GM18520 (cell line): Measurements from ENCODE around the gene TACR1.
"Not testable (repeated sequence)": the region's sequence is repeated elsewhere in the genome, so short reads cannot be mapped to it uniquely, and the experiment has no call there.

Experiments
- ATAC-seq: cut with Tn5 transposase; IDR thresholded peaks from one replicate; pipeline ENCODE4 v1.9.1; 2021; ENCODE audit not compliant: unreplicated experiment

Gene TACR1, protein sequence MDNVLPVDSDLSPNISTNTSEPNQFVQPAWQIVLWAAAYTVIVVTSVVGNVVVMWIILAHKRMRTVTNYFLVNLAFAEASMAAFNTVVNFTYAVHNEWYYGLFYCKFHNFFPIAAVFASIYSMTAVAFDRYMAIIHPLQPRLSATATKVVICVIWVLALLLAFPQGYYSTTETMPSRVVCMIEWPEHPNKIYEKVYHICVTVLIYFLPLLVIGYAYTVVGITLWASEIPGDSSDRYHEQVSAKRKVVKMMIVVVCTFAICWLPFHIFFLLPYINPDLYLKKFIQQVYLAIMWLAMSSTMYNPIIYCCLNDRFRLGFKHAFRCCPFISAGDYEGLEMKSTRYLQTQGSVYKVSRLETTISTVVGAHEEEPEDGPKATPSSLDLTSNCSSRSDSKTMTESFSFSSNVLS

DNA sequence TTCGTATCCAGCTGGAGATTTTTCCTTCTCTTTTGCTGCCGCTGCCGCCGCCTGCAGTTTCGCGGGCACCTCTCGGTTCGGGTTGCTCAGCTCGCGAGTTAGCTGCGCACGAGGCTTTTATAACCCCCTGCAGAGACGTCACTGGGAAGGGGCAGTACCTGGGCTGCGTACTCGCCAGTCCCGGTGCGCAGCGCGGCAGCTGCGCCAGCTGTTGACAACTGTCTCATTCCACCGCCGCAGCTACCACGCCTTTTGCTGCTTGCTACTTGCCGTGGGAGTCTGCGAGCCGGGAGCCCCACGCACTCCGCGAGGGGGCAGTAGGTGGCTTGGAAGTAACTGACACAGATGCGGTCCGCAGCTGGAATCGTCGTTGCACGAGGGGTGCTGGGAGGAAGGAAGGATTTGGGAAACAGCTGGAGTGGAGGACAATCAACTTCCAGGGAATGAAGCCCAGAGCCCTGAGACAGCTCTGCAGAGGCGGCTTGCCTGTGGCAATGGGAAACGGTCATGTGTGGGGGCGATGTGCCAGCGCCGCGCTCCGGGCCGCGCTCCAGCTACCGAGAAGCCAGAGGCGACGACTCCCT lies at the start of gene TACR1:
TACR1 (minus strand) TSS at position 93 of the 584 bp plus-strand sequence. CDS start 586 bp downstream, outside the sequence.
- peak; percentile 50 for ATAC-seq

DNA sequence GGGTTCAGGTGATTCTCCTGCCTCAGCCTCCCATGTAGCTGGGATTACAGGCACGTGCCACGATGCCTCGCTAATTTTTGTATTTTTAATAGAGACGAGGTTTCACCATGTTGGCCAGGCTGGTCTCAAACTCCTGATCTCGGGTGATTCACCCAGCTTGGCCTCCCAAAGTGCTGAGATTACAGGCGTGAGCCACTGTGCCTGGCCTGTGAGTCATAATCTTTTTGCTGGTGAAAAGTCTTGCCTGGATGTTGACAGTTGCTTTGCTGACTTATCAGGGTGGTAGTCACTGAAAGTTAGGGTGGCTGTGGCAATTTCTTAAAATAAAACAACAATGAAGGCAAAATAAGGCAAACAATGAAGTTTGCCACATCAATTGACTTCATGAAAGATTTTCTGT lies 49.3 kb upstream of the TACR1 start:
- not testable (repeated sequence) for ATAC-seq

DNA sequence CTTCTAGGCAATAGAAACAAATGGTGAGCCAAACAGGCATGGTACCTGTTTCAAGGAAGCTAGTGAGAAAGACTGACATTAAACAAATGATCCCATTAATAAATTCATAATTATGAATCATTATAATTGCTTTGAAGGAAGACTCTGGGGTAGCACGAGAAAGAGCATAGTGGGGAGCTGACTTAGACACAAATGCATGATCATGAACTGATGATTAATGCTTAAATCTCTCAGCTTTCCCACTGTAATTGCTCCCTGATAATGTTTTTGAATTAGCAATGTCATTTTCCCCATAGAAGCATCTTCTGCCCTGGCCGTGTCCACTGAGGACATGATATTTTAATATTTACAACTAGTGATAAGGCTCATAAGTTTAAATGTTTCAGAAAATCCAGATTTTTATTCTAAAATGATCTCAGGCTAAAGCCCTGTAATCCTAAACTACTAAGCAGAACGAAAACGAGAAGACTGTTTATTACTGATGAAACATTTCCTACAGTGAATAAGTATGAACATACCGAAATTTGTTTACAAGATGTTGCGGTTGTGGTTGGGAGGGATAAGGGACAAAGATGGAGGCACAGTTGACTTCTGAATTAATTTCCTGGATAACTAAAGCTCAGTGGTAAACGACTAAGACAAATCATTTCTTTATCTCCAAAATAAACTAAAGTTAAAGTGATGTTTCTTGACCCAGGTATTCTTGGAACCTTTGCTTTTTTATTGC lies 47.3 kb upstream of the TACR1 start:
- no peak for ATAC-seq

DNA sequence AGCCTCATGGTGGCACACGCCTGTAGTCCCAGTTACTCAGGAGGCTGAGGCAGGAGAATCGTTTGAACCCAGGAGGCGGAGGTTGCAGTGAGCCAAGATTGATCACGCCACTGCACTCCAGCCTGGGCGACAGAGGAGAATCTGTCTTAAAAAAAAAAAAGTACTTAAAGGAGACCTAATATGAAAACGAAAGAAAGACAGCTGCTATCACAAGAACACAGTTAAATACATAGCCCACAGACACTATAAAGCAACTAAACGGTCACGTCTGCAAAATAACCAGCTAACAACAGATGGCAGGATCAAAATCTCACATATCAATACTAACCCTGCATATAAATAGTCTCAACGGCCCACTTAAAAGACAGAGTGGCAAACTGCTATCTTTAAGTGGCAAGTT lies 43.9 kb upstream of the TACR1 start:
- ATAC-seq: no peak

DNA sequence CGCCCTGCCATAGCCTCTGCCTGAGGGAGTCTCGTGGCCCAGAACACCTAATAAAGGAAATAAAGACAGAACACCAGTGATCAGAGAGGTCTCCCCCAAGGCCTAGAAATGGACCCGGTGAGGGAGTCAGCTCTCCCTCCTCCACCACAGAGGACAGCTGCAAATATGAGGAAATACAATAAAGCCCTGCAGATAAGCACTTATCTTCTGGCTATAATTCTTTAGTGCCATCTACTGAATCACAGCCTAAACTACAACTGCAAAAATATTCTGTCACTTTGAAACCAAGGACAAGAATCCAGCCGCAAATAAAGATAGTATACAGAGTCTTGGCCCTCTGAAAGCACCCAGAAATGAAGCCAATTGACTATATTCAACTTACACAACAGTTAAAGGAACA lies 42.4 kb upstream of the TACR1 start:
- ATAC-seq: no peak

DNA sequence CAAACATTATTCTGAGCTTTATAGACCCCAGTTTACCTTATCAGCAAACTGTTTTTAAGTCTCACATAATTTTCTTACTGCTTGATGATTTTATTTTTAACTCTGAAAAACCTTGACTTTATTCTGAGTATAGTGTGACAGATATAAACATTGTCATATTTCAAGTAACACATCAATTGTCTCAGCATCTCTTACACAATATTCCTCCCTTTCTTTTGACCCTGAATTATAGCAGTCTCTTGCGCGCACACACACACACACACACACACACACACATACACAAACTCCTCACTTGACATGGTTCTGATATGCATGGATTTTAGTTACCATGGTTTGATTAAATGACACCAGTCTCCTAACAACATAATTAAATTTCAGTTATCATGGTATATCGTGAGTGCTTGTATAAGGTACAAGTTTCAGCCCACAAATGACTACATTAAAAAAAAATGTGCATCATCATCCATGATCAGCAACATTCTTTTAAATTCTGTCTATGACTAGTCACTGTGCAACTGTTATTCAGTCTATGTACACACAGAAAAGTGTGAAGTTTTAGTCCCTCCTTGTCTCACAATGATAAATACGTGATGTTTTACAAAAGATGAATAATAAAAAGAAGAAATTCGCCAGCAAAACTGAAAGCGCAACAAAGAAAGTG lies 39.5 kb upstream of the TACR1 start:
- no peak for ATAC-seq

DNA sequence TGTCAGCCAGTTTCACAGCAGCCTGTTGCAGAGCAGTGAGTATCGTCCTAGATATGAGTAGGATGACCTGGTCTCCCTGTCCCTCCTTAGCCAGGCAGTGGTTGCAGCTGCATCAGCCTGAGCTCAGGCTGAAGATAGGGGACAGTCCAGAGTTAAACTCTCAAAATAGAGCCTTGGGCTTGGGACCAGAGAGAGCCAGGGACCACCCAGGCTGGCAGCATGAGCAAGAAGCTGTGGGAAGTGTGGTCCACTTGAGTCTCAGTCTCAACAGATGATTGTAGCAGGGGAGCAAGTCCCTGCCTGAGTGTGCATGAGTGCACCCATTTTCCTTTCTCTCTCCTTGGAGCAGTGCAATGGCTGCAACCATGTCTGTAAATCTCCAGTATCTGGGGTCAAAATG lies 38.0 kb upstream of the TACR1 start:
- no peak for ATAC-seq

DNA sequence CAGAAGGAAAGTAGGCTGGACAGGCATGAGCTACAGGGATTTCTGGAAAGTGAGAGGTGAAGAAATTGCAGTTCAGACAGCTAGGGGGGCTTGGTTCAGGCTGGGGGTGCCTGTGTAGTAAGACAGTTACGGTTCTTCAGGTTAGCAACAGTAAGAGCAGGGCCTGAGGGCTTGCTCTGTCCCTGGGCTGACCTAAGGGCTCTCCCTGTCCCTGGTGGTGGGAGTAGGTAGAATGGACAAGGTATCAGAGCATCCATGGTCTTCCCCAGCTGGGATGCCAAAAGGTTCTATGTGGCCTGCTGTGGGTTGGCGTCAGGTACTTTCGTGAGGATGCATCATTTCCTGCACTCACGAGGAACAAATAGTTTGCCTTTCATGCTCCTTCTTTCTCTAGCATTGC lies 34.6 kb upstream of the TACR1 start:
- no peak for ATAC-seq

DNA sequence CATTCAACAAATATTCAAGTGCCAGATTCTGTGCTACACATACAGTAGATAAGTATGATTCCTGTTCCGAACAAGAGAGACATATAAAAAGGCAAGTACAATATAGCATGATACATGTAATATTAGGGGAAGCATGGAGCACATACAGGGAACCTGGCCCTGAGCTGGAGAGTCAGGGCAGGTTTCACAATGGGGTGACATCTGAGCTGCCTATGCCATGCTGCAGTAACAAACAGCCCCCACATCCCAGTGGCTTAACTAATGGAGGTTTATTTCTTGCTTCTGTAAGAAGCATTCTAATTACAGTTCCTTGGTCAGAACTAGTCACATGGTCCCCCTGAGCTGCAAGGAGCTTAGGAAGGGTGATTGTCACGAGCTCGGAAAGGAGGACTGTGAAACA lies 27.3 kb upstream of the TACR1 start:
- ATAC-seq: no peak

DNA sequence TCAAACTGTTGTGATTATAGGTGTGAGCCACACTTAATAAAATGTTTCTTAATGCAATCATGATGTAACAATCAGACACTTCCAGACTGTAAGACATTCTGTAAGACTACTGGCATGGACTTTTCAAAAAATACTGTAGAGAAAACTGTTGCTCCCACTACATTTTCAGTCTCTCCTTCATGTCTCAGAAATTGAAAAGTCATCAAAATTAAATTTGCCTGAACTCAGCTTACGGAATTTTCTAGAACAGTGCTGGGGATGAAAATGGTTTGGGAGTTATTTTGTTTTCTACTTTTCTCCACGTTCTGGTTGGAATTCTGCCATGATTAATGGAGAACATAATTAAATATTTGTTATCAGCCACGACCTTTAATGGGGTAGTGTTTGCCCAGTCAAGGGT lies 26.8 kb upstream of the TACR1 start:
- ATAC-seq: no peak

DNA sequence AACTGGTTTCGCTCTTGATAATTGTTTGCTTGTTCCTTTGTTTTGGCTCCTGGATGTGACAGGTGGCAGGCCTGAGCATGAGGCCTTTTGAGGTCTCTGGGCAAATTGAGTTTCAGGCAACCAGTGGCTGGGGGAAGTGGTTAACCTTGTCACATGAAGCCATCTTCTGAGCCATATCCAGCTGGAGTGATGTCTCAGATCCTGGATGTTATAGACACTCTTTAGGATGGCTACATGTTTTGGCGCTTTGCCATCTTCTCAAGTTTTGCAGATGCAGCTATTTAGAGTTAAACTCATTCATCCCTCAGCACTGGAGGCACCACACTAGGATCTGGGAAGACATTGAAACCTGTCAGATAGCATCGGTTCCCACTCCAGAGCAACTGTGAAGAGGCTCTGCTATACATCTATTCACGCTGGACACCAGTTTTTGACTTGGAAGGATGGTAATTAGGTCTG lies 25.3 kb upstream of the TACR1 start:
- ATAC-seq: no peak

DNA sequence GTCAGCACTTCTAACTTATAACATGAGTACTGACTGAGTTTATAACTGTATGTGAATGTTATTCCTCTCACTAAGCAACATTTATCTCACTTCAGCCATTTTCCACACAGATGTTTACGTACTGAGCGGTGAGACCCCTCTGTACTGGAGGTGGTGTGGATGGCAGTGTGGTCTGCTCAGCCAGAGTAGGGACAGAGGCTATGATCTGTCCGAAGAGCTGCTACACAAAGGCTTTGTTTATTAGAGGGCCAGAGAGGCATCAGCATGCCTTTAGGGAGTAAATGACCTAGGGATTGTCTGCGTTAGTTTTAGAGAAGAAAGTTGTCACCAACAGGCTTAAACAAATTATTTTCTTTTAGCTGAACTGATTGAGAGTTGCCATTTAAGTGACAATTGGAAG lies 23.2 kb upstream of the TACR1 start:
- no peak for ATAC-seq

DNA sequence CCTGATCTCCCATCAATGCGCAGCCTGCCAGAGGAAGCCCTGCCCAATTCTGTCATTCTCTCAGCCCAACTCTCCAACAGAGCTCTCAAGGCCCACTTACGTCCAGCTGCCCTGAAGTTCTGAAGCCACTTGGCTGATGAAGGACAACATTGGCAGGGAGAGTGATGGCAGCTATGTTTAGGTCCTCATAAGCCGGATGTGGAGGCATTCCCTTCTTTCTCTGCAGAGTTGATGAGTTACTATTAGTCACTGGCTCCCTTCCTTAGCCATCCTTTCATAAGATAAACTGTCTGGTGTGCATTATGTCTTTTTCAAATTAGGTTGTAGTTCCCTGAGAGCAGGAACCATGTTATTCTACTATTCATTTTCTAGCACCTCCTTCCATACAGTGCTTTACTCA lies 22.5 kb upstream of the TACR1 start:
- no peak for ATAC-seq

DNA sequence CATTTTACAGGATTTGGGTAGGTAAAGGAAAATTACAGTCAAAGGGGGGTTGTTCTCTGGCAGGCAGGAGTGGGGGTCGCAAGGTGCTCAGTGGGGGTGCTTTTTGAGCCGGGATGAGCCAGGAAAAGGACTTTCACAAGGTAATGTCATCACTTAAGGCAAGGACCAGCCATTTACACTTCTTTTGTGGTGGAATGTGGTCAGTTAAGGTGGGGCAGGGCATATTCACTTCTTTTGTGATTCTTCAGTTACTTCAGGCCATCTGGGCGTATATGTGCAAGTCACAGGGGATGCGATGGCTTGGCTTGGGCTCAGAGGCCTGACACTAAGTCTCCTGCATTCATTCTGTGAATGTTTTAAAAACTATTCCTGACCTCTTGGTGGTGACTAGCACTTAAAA lies 19.9 kb upstream of the TACR1 start:
- not testable (repeated sequence) for ATAC-seq

DNA sequence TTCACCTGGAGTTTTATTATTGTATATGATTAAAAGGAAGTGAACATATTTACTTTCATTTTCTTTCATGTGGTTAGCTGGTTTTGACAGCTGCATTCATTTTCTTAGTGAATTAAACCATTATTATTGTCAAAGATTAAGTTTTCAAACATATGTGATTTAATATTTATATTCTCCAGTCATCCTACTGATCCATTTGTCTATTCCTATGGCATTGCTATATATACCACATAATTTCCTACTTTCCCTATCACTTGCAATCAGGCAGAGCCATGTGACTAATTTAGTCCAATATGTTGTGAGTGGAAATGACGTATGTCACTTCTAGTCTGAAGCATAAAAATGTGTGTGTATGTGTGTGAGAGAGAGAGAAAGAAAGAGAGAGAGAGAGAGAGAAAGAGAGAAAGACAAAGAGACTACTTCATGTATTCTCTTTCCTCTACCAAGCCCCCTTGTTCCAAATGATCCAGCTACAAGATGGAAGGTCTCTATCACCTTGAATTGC lies 12.0 kb upstream of the TACR1 start:
- no peak for ATAC-seq

DNA sequence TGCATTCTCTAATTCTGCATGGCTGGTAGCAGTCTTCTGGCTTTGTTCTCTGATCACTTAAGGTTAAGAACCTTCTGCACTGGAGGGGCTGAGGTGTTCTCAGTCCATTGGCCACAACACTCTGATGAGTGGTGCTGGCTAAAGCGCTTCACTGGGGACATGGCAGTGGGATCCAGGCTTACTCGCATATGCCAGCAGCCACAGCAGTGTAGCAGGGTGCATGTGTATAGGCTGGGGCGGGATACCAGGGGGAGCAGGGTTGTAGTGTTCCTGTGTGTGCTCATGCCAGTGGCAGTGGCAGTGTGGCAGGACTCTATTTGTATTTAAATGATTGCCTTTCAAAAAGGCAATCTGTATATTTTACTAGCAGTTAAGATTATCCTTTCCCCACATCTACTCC lies 11.1 kb upstream of the TACR1 start:
- ATAC-seq: no peak

DNA sequence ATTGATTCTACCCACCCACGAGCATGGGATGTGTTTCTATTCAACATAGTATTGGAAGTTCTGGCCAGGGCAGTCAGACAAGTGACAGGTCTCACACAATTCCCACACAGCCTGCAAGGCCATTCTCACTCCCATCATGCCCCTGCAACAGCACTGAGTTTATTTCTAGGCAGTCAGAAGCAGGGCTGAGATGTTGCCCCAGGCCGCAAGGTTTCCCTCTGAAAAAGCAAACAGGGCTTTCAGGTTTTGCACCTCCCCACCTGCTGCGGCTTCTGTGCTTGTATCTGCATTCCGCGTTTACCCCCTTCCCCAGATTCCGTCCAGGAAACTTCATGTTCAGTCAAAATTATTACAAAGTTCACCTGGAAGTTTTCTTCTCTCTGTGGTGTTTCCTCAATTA lies 9.4 kb upstream of the TACR1 start:
- no peak for ATAC-seq

DNA sequence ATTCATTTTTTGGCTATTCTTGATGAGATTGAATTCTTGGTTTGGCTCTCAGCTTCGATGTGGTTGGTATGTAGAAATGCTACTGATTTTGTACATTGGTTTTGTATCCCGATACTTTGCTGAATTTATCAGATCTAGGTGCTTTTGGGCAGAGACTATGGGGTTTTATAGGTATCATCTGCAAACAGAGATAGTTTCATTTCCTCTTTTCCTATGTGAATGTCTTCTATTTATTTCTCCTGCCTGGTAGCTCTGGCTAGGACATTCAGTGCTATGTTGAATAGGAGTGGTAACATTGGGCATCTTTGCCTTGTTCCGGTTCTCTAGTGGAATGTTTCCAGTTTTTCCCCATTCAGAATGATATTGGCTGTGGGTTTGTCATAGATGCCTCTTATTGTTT lies 5.5 kb upstream of the TACR1 start:
- no peak for ATAC-seq

DNA sequence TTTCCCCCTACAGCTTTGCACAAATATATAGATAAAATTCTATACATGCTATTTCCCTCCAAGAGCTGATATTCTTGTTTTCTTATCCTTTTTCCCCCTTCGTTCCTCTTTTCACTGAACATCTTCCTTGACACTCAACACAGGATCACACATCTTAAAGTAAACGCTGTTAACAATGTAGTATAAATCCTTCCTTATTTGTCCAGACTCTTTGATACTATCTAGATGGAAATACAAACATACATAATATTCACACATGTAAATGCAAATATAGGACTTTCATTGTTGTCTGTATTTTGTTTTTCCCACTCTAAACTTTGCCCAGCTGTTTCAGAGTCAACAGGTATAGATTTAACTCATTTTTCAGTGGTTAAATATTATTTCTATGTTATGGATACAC lies 3.0 kb upstream of the TACR1 start:
- no peak for ATAC-seq

DNA sequence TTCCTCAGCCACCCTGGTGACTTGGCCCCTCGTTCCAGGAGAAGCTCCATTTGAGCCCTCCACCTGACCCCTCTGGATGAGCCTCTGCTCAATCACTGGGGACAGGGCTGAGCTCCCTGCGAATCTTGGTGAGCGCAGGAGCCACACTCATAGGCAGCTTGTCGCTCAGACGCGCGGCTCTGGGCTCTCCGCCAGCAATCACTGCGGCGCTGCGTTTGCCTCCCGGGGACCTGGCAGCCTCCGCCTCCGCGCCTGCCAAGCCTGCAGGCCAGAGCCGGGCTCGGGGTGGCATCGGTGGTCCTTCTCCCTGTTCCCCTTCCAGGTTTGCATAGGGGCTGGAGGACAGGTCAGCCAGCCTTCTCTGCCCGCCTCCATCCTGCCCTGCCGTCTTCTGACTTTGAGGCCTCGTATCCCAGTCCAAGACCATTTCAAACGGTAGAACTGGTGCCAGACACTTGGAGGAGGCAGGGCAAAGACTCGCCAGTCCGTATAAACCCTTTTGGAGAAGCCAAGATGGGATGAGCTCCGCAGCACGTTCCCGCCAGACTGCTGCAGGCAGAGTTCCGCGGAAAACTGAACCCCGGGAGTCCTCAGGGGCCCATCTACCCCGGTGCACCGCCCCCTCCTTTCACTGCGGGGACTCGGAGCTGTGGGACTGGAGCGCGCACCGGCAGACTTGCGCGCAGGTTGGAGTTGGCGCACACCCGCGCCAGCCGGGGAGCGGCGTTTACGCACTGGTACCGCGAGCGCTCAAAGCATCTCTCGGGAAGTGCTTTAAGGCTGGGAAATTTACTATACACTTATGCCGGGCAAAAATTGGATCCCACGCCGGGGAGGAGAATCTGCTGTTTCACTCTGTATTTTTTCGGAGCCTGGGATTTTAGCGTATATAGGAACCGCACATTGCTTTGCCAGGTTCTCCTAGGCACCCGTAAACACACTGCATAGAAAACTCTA lies 1.1 kb upstream of the TACR1 start:
- ATAC-seq: no peak
